ENCODE results near the gene FAM149B1. TPM values are rescaled to one million over a fixed set of nuclear protein-coding genes. Genes with fewer than 3 reads are reported as not detected.

Gene FAM149B1
- total RNA-seq, 2 experiments from 2014 or later = 7.0 to 7.7 TPM

DNA sequence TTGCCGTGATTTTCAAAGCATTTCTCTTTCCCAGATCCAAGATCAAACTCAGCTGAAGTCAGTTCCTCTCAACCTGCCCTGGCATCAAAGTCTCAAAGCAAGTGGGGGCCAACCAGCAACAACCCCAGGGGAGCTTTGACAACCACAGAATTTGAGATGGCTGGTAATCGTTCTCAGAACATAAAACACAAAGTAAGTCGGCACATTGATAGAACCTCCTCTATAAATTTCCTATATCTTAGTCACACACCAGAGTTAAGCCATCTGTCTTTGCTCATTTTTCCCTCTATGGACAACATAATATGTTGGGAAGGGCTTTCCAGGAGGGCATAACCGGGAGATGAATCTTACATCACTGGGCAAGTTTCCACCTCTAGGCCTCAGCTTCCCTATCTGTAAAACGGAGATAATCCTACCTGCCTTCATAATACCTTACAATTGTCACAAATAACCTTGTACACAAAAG lies 80.4 kb downstream of the FAM149B1 start:
- Mint-ChIP-seq H3K9me3 (no peaks in the 10 kb centered on the region), H3K4me1 (ENCODE audit: low read depth) (peaks cover 81% of the 10 kb centered on the region), H3K36me3 (ENCODE audit: low read depth) (peaks cover 89% of the 10 kb centered on the region), H3K27ac (peak overlapping the region; percentile 86), H3K4me3 (peak overlapping the region; percentile 96), H3K27me3 (no peaks in the 10 kb centered on the region)
- Histone ChIP-seq H3K9me3 (ENCODE audit: control insufficient read depth in 1 of 2, insufficient read depth in 1 of 2, low read length in 2 of 2) (no peaks in the 10 kb centered on the region), H3K36me3 (ENCODE audit: insufficient read depth, low read length) (peaks cover 37% of the 10 kb centered on the region), H3K27me3 (ENCODE audit: control insufficient read depth in 1 of 2, insufficient read depth in 2 of 2, low read length in 2 of 2) (no peaks in the 10 kb centered on the region), H3K27ac (ENCODE audit: low read depth in 1 of 2, low read length in 2 of 2) (no peak overlapping the region), H3K4me3 (ENCODE audit: low read length) (no peak overlapping the region), H3K4me1 (ENCODE audit: insufficient read depth, low read length) (peaks cover 35% of the 10 kb centered on the region)
- intact Hi-C loops (cut with DNase I, micrococcal nuclease) = loop anchor here (5.0 to 10.0 kb wide), 3 partner anchors 81 to 623 kb away; partner anchors contain the start of genes ECD (in 1 of the 2), FAM149B1 (in 1 of the 2), MICU1 (in 1 of the 2) and P4HA1 (in 1 of the 2)
- TF ChIP-seq, protein P1, sequence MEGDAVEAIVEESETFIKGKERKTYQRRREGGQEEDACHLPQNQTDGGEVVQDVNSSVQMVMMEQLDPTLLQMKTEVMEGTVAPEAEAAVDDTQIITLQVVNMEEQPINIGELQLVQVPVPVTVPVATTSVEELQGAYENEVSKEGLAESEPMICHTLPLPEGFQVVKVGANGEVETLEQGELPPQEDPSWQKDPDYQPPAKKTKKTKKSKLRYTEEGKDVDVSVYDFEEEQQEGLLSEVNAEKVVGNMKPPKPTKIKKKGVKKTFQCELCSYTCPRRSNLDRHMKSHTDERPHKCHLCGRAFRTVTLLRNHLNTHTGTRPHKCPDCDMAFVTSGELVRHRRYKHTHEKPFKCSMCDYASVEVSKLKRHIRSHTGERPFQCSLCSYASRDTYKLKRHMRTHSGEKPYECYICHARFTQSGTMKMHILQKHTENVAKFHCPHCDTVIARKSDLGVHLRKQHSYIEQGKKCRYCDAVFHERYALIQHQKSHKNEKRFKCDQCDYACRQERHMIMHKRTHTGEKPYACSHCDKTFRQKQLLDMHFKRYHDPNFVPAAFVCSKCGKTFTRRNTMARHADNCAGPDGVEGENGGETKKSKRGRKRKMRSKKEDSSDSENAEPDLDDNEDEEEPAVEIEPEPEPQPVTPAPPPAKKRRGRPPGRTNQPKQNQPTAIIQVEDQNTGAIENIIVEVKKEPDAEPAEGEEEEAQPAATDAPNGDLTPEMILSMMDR (IDR thresholded peaks at IDR 0.05) = no peak
- ChIA-PET POLR2A (interaction anchor here (2.0 kb wide), 3 partner anchors 10 to 247 kb away, joined by 9 to 20 read pairs (median 12); partner anchors contain the start of gene PPP3CB), CTCF (no interaction called here)
- no peak for DNase-seq
- ATAC-seq (ENCODE audit: poor library complexity) = no peak

DNA sequence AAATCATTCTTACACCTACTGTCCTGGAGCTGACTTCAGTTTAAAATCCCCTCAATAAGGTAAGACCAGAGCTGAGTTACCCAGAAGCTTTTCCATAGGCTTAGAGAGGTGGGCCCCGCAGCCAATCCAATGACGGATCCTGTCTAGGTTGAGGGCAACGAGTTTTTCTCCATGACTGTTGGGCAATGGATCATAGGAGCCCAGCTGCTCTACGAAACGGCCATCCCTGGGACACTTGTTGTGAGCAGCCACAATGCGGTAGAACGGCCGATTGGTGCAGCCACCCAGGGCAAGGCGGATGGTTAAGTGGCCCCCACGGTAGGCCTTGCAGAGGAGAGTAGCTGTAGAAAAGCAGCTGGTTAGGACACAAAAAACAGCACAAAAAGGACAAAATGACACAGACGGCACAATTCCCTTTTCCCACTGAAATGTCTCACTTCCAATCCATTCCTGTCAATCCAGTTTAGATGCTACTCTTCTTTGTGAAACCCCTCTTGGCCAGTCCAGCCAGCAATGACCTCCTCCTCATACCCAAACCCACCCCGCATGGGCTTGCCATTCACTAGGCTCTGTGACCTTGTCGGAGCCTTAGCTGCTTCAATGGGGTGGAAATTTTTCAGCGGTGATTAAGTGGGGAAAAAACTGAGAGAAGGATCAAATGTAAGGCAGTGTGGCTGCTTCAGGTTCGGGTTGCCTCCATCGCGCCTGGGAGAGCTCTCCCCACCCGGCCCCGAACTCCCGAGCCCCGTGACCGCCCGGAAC lies 83.9 kb downstream of the FAM149B1 start:
- peak overlapping the region; percentile 96 for H3K4me3 Mint-ChIP-seq
- H3K4me1 Mint-ChIP-seq (ENCODE audit: low read depth) = peaks cover 48% of the 10 kb centered on the region
- peaks cover 19% of the 10 kb centered on the region for H3K36me3 ChIP-seq (ENCODE audit: insufficient read depth, low read length)
- no peaks in the 10 kb centered on the region for H3K9me3 ChIP-seq (ENCODE audit: control insufficient read depth in 1 of 2, insufficient read depth in 1 of 2, low read length in 2 of 2)
- peaks cover 27% of the 10 kb centered on the region for H3K4me1 ChIP-seq (ENCODE audit: insufficient read depth, low read length)
- peaks cover 55% of the 10 kb centered on the region for H3K36me3 Mint-ChIP-seq (ENCODE audit: low read depth)
- no peaks in the 10 kb centered on the region for H3K27me3 Mint-ChIP-seq
- ATAC-seq (ENCODE audit: poor library complexity) = no peak
- no peaks in the 10 kb centered on the region for H3K27me3 ChIP-seq (ENCODE audit: control insufficient read depth in 1 of 2, insufficient read depth in 2 of 2, low read length in 2 of 2)
- peak in 1 of 14 experiments; percentile 11 for DNase-seq
- peak overlapping the region; percentile 93 for H3K4me3 ChIP-seq (ENCODE audit: low read length)
- intact Hi-C loops (cut with DNase I, micrococcal nuclease) = loop anchor here (2.0 to 10.0 kb wide), 9 partner anchors 105 to 560 kb away; partner anchors contain the start of genes CFAP70 (in 2 of the 2), ANXA7 (in 1 of the 2), MCU (in 1 of the 2) and MYOZ1 (in 1 of the 2)
- TF ChIP-seq, protein P1 (IDR thresholded peaks at IDR 0.05) = no peak
- ChIA-PET POLR2A (interaction anchor here (1.1 to 3.2 kb wide), 6 partner anchors 27 to 374 kb away, joined by 3 to 19 read pairs (median 10); partner anchors contain the start of genes CFAP70, ECD, FAM149B1 and P4HA1), CTCF (interaction anchor here (0.8 kb wide), 1 partner anchor 155 kb away, joined by 3 read pairs; the partner anchor contains the start of gene P4HA1)
- peak overlapping the region; percentile 94 for H3K27ac Mint-ChIP-seq
- H3K9me3 Mint-ChIP-seq = no peaks in the 10 kb centered on the region
- peak overlapping the region; percentile 78 to 91 for H3K27ac ChIP-seq (ENCODE audit: low read depth in 1 of 2, low read length in 2 of 2)

DNA sequence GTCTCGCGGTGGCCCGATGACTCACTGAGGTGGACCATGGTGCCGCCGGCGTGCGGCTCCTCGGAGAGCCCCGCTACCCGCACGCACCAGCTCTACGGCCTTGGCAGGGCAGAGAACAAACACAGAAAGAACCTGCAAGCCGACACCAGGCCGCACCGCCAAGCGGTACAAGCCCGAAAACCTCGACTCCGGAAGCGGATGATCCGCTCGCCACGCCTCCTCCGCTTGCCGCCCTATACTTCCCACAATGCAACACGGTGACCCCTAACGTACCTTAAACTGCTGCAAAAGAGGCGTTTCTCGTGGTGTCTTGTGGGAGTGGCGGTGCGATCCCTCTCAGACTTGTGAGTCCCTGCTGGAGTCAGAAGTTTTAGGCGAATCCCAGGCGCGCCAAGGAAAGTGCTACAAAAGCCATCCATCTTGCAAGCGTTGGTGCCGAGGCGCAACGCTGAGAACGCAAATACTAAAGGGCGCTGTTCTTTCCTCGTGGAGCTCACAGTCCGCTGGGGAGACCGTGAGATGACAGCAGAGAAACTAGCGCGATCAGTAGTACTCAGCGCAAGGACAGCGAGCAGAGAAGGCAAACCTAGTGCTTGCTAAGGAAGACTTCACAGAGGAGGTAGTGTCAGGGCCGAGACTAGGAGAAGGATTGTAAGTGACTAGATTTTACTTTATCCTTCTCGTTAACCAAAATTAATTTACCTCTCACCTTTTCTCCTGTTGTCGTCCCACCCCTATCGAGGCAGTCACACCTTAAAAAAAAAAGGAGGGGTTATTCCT lies 84.7 kb downstream of the FAM149B1 start, which contains the start of gene MRPS16:
MRPS16 (minus strand) TSS at position 200 of the 780 bp plus-strand sequence; CDS start at position 38, 162 bp downstream.
- H3K27ac ChIP-seq (ENCODE audit: low read depth in 1 of 2, low read length in 2 of 2) = peak within 1 kb of the TSS; percentile 78 to 91
- peak; percentile 85 to 97 (median 90) for DNase-seq
- no peaks in the 10 kb centered on the region for H3K9me3 ChIP-seq (ENCODE audit: control insufficient read depth in 1 of 2, insufficient read depth in 1 of 2, low read length in 2 of 2)
- Mint-ChIP-seq H3K27ac (peak within 1 kb of the TSS; percentile 94), H3K4me1 (ENCODE audit: low read depth) (peaks cover 40% of the 10 kb centered on the region), H3K36me3 (ENCODE audit: low read depth) (peaks cover 48% of the 10 kb centered on the region), H3K27me3 (no peaks in the 10 kb centered on the region), H3K4me3 (peak within 1 kb of the TSS; percentile 96), H3K9me3 (no peaks in the 10 kb centered on the region)
- POLR2A ChIA-PET = interaction anchor here (1.1 to 3.2 kb wide), 7 partner anchors 11 to 373 kb away, joined by 3 to 19 read pairs (median 6); partner anchors contain the start of genes CFAP70, ECD, FAM149B1 and P4HA1
- no peaks in the 10 kb centered on the region for H3K27me3 ChIP-seq (ENCODE audit: control insufficient read depth in 1 of 2, insufficient read depth in 2 of 2, low read length in 2 of 2)
- peaks cover 19% of the 10 kb centered on the region for H3K36me3 ChIP-seq (ENCODE audit: insufficient read depth, low read length)
- TF ChIP-seq, protein P1 (IDR thresholded peaks at IDR 0.05) = no peak
- ATAC-seq (ENCODE audit: poor library complexity) = peak; percentile 87
- peaks cover 23% of the 10 kb centered on the region for H3K4me1 ChIP-seq (ENCODE audit: insufficient read depth, low read length)
- intact Hi-C loops (cut with DNase I, micrococcal nuclease) = loop anchor here (2.0 to 10.0 kb wide), 9 partner anchors 105 to 560 kb away; partner anchors contain the start of genes CFAP70 (in 2 of the 2), ANXA7 (in 1 of the 2), MCU (in 1 of the 2) and MYOZ1 (in 1 of the 2)
- peak within 1 kb of the TSS; percentile 93 for H3K4me3 ChIP-seq (ENCODE audit: low read length)
- CTCF ChIA-PET = interaction anchor here (0.8 to 1.5 kb wide), 3 partner anchors 11 to 156 kb away, joined by 3 to 4 read pairs (median 3); partner anchors contain the start of gene P4HA1
